ENCODE measurements around the gene PCDHGB3. TPM values are rescaled to one million over a fixed set of nuclear protein-coding genes. Genes with fewer than 3 reads are reported as not detected.

PCDHGB3 gene
- total RNA-seq, result 8.4 and 8.6 TPM in 2 replicates

GRCh38 chr5:141369994-141370848 lies at the start of gene PCDHGB3:
Gene PCDHGB3 (plus strand): TSS chr5:141370242. CDS start chr5:141370395, 153 bp downstream.

GRCh38 chr5:141330299-141331080 lies 39.6 kb upstream of the PCDHGB3 start, which contains the start of gene PCDHGA1:
Gene PCDHGA1 (plus strand): TSS chr5:141330514.

DNA sequence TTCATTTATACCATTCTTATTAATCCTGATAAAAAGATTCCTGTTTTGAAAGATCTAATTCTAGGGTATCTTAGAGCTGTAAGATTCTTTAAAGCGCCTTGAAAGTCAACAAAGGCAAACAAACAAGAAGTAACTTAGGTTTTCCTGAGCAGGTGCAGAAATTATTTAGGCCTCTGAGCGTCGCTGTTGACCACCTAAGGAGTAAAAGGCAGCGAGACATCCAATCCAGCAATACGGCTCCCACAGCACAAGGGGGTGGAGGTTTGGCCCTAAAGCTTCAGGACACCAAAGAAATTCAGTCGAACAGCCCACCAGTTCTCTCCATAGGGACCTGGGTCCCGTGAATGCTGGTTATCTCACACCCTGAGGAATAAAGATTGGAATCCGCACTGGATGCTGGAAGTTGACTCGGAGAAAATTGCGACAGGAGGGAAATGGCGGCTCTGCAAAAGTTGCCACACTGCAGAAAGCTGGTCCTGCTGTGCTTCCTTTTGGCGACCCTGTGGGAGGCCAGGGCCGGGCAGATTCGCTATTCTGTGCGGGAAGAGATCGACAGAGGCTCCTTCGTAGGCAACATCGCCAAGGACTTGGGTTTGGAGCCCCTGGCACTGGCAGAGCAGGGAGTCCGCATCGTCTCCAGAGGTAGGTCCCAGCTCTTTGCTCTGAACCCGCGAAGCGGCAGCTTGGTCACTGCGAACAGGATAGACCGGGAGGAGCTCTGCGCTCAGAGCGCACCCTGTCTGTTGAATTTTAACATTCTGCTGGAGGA lies 31.3 kb upstream of the PCDHGB3 start, which contains the start of gene PCDHGA2:
PCDHGA2 (plus strand) TSS at position 223 of the 769 bp plus-strand sequence.

GRCh38 chr5:141343242-141343952 lies 26.6 kb upstream of the PCDHGB3 start, which contains the start of gene PCDHGA3:
Gene PCDHGA3 (plus strand): TSS chr5:141343829. CDS start chr5:141344034, 205 bp downstream.

GRCh38 chr5:141349917-141350619 lies 20.0 kb upstream of the PCDHGB3 start, which contains the start of gene PCDHGB1:
Gene PCDHGB1 (plus strand): TSS chr5:141350099. CDS start chr5:141350261, 162 bp downstream.

GRCh38 chr5:141354900-141355469 lies 15.1 kb upstream of the PCDHGB3 start, which contains the start of gene PCDHGA4:
Gene PCDHGA4 (plus strand): TSS chr5:141355021. CDS start chr5:141355108, 87 bp downstream.

GRCh38 chr5:141359790-141360426 lies 10.1 kb upstream of the PCDHGB3 start, which contains the start of gene PCDHGB2:
Gene PCDHGB2 (plus strand): TSS chr5:141359994. CDS start chr5:141360136, 142 bp downstream.

GRCh38 chr5:141363952-141364660 lies 5.9 kb upstream of the PCDHGB3 start, which contains the start of gene PCDHGA5:
Gene PCDHGA5 (plus strand): TSS chr5:141364162. CDS start chr5:141364331, 169 bp downstream.

DNA sequence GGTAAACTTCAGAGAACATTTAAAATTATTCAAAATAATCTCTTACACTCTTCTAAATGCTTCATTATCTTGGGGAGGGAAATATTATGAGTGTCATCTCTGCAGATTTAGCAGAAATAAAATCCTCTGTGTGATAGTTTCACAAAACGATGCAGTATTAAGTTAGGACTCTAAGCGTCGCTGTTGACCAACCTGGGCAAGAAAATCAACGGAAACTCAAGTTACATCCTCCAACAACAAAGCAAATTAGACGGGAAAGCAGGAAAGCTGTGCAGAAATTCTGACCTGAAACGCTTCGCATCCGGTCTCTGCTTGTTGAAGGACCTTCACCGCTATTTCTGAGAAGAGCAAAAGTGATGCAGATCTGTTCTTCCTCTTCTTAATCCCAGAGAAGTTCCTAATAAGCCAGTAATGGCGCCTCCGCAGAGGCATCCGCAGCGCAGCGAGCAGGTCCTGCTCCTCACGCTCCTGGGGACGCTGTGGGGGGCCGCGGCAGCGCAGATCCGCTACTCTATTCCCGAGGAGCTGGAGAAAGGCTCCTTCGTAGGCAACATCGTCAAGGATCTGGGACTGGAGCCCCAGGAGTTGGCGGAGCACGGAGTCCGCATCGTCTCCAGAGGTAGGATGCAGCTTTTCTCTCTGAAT lies 3.8 kb downstream of the PCDHGB3 start, which contains the start of gene PCDHGA6:
PCDHGA6 (plus strand) TSS at position 219 of the 645 bp plus-strand sequence; CDS start at position 412, 193 bp downstream.

DNA sequence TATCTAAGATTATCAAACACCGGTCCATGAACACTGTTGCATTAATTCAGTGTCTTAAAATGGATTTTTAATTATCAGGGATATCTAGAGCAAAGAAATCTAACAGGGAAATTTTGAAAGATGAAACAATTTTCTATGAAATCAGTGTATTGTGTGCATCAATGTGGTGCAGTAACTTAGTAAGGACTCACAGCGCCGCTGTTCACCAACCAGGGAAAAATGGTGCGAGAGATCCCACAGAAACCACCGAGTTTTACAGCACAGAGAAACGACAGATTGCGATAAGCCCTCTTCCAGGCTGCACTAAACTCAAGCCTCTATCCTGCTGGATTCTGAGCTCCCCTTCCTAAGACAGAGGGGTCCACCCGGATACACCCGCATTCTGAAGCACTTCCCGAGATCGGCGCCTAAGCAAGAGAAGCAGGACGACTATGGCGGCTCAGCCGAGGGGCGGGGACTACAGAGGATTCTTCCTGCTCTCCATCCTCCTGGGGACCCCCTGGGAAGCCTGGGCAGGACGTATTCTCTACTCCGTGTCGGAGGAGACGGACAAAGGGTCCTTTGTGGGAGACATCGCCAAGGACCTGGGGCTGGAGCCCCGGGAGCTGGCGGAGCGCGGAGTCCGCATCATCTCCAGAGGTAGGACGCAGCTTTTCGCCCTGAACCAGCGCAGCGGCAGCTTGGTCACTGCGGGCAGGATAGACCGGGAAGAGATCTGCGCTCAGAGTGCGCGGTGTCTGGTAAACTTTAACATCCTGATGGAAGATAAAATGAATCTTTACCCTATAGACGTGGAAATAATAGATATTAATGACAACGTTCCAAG lies 12.6 kb downstream of the PCDHGB3 start, which contains the start of gene PCDHGA7:
PCDHGA7 (plus strand) TSS at position 274 of the 826 bp plus-strand sequence; CDS start at position 432, 158 bp downstream.

DNA sequence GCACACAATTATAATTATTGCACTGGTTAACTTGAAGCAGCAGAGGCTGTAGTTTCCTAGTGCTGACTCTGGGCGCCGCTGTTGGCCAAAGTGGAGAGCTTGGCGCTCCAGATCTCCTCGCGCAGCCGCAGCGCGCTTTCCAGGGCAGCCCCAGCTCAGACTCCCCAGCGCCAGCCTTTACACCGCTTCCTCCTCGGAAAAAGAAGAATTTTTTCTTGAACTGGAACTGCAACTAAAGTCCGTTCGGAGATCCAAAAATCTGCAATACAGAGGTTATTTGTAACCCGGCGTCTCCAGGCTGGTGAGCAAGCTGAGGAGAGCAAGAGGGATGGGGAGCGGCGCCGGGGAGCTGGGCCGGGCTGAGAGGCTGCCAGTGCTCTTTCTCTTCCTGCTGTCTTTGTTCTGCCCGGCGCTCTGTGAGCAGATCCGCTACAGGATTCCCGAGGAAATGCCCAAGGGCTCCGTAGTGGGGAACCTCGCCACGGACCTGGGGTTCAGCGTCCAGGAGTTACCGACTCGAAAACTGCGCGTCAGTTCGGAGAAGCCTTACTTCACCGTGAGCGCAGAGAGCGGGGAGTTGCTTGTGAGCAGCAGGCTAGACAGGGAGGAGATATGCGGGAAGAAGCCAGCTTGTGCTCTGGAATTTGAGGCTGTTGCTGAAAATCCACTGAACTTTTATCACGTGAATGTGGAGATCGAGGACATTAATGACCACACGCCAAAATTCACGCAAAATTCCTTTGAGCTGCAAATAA lies 17.7 kb downstream of the PCDHGB3 start, which contains the start of gene PCDHGB4:
PCDHGB4 (plus strand) TSS at position 142 of the 755 bp plus-strand sequence; CDS start at position 329, 187 bp downstream.

DNA sequence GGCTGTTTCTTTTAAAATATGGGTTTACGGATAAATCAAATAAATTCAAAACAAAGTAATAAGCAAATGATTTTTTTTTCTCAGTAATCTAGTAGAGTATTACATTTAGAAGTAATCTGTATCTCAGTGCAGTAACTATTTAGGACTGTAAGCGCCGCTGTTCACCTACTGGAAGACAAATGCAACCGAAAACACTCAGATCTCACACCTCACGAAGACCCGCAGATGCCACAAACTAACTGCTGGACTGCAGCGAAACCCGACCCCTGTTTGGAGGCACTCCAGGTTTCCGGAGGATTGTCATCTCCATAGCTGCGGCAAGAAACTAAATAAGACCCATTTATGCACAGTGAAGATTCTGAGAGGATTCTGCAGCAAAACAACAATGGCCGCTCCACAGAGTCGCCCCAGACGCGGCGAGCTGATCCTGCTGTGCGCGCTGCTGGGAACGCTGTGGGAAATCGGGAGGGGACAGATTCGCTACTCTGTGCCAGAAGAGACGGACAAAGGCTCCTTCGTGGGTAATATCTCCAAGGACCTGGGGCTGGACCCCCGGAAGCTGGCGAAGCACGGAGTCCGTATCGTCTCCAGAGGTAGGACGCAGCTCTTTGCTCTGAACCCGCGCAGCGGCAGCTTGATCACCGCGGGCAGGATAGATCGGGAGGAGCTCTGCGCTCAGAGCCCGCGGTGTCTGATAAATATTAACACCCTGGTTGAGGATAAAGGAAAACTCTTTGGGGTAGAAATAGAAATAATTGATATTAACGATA lies 22.6 kb downstream of the PCDHGB3 start, which contains the start of gene PCDHGA8:
PCDHGA8 (plus strand) TSS at position 205 of the 770 bp plus-strand sequence; CDS start at position 386, 181 bp downstream.

DNA sequence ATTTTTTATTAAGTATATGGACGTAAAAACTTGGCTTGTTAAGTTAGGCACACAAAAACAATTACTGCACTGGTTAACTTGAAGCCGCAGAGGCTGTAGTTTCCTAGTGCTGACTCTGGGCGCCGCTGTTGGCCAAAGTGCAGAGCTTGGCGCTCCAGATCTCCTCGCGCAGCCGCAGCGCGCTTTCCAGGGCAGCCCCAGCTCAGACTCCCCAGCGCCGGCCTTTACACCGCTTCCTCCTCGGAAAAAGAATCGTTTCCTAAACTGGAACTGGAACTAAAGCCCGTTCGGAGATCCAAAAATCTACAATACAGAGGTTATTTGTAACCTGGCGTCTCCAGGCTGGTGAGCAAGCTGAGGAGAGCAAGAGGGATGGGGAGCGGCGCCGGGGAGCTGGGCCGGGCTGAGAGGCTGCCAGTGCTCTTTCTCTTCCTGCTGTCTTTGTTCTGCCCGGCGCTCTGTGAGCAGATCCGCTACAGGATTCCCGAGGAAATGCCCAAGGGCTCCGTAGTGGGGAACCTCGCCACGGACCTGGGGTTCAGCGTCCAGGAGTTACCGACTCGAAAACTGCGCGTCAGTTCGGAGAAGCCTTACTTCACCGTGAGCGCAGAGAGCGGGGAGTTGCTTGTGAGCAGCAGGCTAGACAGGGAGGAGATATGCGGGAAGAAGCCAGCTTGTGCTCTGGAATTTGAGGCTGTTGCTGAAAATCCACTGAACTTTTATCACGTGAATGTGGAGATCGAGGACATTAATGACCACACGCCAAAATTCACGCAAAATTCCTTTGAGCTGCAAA lies 27.9 kb downstream of the PCDHGB3 start, which contains the start of gene PCDHGB5:
PCDHGB5 (plus strand) TSS at position 192 of the 796 bp plus-strand sequence; CDS start at position 373, 181 bp downstream.

DNA sequence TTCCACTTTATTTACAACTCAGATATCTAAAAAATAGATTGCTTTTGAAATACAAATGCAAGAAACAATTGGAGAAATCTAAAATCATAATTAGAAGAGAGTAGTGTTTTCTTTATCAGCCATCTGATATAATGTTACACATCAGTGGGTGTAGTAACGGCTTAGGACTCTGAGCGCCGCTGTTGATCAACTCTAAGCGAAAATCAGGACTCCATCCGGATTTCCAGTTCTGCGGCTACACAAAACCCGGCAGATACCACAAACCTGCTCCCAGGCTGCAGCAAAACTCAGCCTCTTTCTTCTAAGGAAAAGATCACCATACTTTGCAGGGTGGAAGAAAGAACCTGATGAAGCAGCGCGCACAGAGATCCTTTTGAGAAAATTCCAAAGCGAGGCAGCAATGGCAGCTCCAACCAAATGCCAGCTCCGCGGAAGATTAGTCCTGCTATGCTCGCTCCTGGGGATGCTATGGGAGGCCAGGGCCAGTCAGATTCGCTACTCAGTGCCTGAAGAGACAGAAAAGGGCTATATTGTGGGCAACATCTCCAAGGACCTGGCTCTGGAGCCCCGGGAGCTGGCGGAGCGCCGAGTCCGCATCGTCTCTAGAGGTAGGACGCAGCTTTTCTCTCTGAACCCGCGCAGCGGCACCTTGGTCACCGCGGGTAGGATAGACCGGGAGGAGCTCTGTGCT lies 32.7 kb downstream of the PCDHGB3 start, which contains the start of gene PCDHGA9:
PCDHGA9 (plus strand) TSS at position 226 of the 691 bp plus-strand sequence; CDS start at position 401, 175 bp downstream.

